Spinal cord (tissue), 10 donors: ENCODE measurements around the gene PRIM2. TPM values are rescaled to one million over a fixed set of nuclear protein-coding genes. Genes with fewer than 3 reads are reported as not detected.
"Not testable (repeated sequence)": the region's sequence is repeated elsewhere in the genome, so short reads cannot be mapped to it uniquely, and the experiment has no call there.

Experiments
- DNase-seq, 6 donors: peaks; one replicate each; pipeline versions ENCODE4 v3.0.0 to v3.0.0-alpha.2; 2013 to 2015; ENCODE audit warnings: low spot score in 6 of 6, low read depth in 4 of 6
- H3K27ac ChIP-seq: one replicate; pipeline ENCODE4 v1.5.1; 2013; ENCODE audit warnings: low read depth, low read length, control low read depth
- H3K27me3 ChIP-seq: one replicate; pipeline ENCODE4 v1.6.1; 2013; ENCODE audit warnings: low read length; ENCODE audit not compliant: control insufficient read depth, insufficient read depth
- H3K36me3 ChIP-seq: one replicate; pipeline ENCODE4 v1.6.1; 2013; ENCODE audit warnings: low read length; ENCODE audit not compliant: control insufficient read depth, insufficient read depth
- H3K4me1 ChIP-seq: one replicate; pipeline ENCODE4 v1.6.1; 2013; ENCODE audit warnings: low read length; ENCODE audit not compliant: control insufficient read depth, insufficient read depth
- H3K4me3 ChIP-seq: one replicate; pipeline ENCODE4 v1.5.1; 2013; ENCODE audit warnings: low read depth, low read length, control low read depth
- H3K9me3 ChIP-seq: one replicate; pipeline ENCODE4 v1.6.1; 2013; ENCODE audit warnings: low read length; ENCODE audit not compliant: control insufficient read depth, insufficient read depth
- WGBS: methylation state at CpG from one replicate; pipeline ENCODE4 v1.1.5; 2013; ENCODE audit warnings: missing lambda C conversion rate; ENCODE audit not compliant: insufficient coverage; 5-methylcytosine and 5-hydroxymethylcytosine counted together
- polyA plus RNA-seq, 2 donors: library from polyadenylated mRNA; unstranded; fragments of 120-200 nt; gene quantifications; one replicate each; pipeline ENCODE4 v1.2.1, GENCODE V29; 2013; ENCODE audit not compliant: insufficient read length in 2 of 2
- total RNA-seq, 2 donors: library from RNA; depleted of rRNA in 1 of 2; stranded (reverse); fragments of 120-200 nt in 1 of 2; fragments of >200 nt in 1 of 2; gene quantifications; one replicate each; pipeline versions ENCODE4 v1.2.3 to v1.2.4, GENCODE V29; 2013 to 2014
- donor health status: healthy.

PRIM2 gene
- total and polyA plus RNA-seq, 4 donors = 8.1 to 19.7 (median 13.6) TPM

GRCh38 chr6:57505251-57505650 is 187.8 kb downstream of the PRIM2 start:
- WGBS = no CpG with 5 or more reads among the region's 1 CpG
- H3K4me3 ChIP-seq, H3K4me1 ChIP-seq, H3K9me3 ChIP-seq, DNase-seq, H3K27ac ChIP-seq, H3K27me3 ChIP-seq, H3K36me3 ChIP-seq: not testable (repeated sequence)

- H3K9me3 ChIP-seq, H3K4me3 ChIP-seq, H3K4me1 ChIP-seq, H3K36me3 ChIP-seq, H3K27me3 ChIP-seq, H3K27ac ChIP-seq: not testable (repeated sequence)
- DNase-seq = peak in 2 of 6 donors; percentile 21 to 84
- no CpG with 5 or more reads among the region's 4 CpGs for WGBS
Measured at GRCh38 chr6:57510390-57510789, 193.0 kb downstream of the PRIM2 start.

GRCh38 chr6:57515171-57515570 is 197.7 kb downstream of the PRIM2 start:
- no CpG with 5 or more reads among the region's 1 CpG for WGBS
- H3K36me3 ChIP-seq = not testable (repeated sequence)

GRCh38 chr6:57515845-57516244 is 198.4 kb downstream of the PRIM2 start:
- not testable (repeated sequence) for H3K4me1 ChIP-seq, H3K9me3 ChIP-seq, DNase-seq, H3K4me3 ChIP-seq, H3K36me3 ChIP-seq, H3K27ac ChIP-seq, H3K27me3 ChIP-seq
- WGBS = no CpG with 5 or more reads among the region's 3 CpGs

More at GRCh38 chr6:57515171-57515570, 197.7 kb downstream of the PRIM2 start:
- not testable (repeated sequence) for H3K4me3 ChIP-seq, DNase-seq, H3K4me1 ChIP-seq, H3K27ac ChIP-seq, H3K9me3 ChIP-seq, H3K27me3 ChIP-seq

- not testable (repeated sequence) for H3K27ac ChIP-seq, H3K27me3 ChIP-seq, H3K9me3 ChIP-seq, H3K36me3 ChIP-seq, H3K4me1 ChIP-seq, H3K4me3 ChIP-seq, DNase-seq
- WGBS = no CpG with 5 or more reads among the region's 3 CpGs
Measured at GRCh38 chr6:57516776-57517175, 199.3 kb downstream of the PRIM2 start.

- not testable (repeated sequence) for H3K27ac ChIP-seq, H3K36me3 ChIP-seq, H3K4me1 ChIP-seq, H3K9me3 ChIP-seq, DNase-seq, H3K27me3 ChIP-seq, H3K4me3 ChIP-seq
- WGBS = 36% methylated on average over 4 of the region's 12 CpGs
Measured at GRCh38 chr6:57519198-57519597, 201.8 kb downstream of the PRIM2 start.

GRCh38 chr6:57521085-57521484 is 203.7 kb downstream of the PRIM2 start:
- not testable (repeated sequence) for H3K9me3 ChIP-seq, H3K36me3 ChIP-seq, H3K4me1 ChIP-seq, H3K27ac ChIP-seq, DNase-seq, H3K4me3 ChIP-seq, H3K27me3 ChIP-seq
- WGBS = no CpG with 5 or more reads among the region's 1 CpG

GRCh38 chr6:57523221-57523620 is 205.8 kb downstream of the PRIM2 start:
- DNase-seq, H3K36me3 ChIP-seq, H3K4me3 ChIP-seq, H3K27ac ChIP-seq, H3K27me3 ChIP-seq, H3K4me1 ChIP-seq, H3K9me3 ChIP-seq: not testable (repeated sequence)
- WGBS = no CpG with 5 or more reads among the region's 2 CpGs

- DNase-seq, H3K36me3 ChIP-seq: not testable (repeated sequence)
Measured at GRCh38 chr6:57529755-57530154, 212.3 kb downstream of the PRIM2 start.

GRCh38 chr6:57532660-57533059 is 215.2 kb downstream of the PRIM2 start:
- DNase-seq, H3K36me3 ChIP-seq, H3K27ac ChIP-seq, H3K9me3 ChIP-seq, H3K27me3 ChIP-seq, H3K4me1 ChIP-seq, H3K4me3 ChIP-seq: not testable (repeated sequence)
- 80% methylated on average over 1 of the region's 2 CpGs for WGBS

More at GRCh38 chr6:57529755-57530154, 212.3 kb downstream of the PRIM2 start:
- not testable (repeated sequence) for H3K4me1 ChIP-seq, H3K4me3 ChIP-seq, H3K27me3 ChIP-seq, H3K9me3 ChIP-seq, H3K27ac ChIP-seq
- WGBS = no CpG with 5 or more reads among the region's 1 CpG
